Left lung (tissue), 10 donors: ENCODE data around the gene SLC4A11. TPM values are rescaled to one million over a fixed set of nuclear protein-coding genes. Genes with fewer than 3 reads are reported as not detected.

Experiments
- ATAC-seq: fragments of 200-7000 bp; cut with Tn5 transposase; one replicate; pipeline ENCODE4 v1.9.1; 2020; ENCODE audit warnings: moderate library complexity
- DNase-seq, 4 donors: peaks; one replicate each; pipeline ENCODE4 v3.0.0-alpha.2; 2013 to 2020
- H3K27ac ChIP-seq, 2 donors: fragments of 200-600 bp; sonication (generic) in 1 of 2; one replicate each; pipeline versions ENCODE4 v1.5.0 to v1.8.0; 2020 to 2021
- H3K27me3 ChIP-seq, 2 donors: fragments of 200-600 bp; sonication (generic) in 1 of 2; one replicate each; pipeline versions ENCODE4 v1.5.0 to v1.8.0; 2020 to 2021
- H3K36me3 ChIP-seq, 2 donors: fragments of 200-600 bp; sonication (generic) in 1 of 2; one replicate each; pipeline versions ENCODE4 v1.5.0 to v1.8.0; 2020 to 2021
- H3K4me1 ChIP-seq, 2 donors: fragments of 200-600 bp; one replicate each; pipeline ENCODE4 v1.8.0; 2021
- H3K4me3 ChIP-seq, 2 donors: fragments of 200-600 bp; sonication (generic) in 1 of 2; one replicate each; pipeline versions ENCODE4 v1.5.0 to v1.8.0; 2020 to 2021; ENCODE audit warnings: mild to moderate bottlenecking in 1 of 2
- H3K9me3 ChIP-seq, 2 donors: fragments of 200-600 bp; sonication (generic) in 1 of 2; one replicate each; pipeline versions ENCODE4 v1.5.0 to v1.8.0; 2020 to 2021
- intact Hi-C, 2 donors: fragments of 100-400 bp; cut with DNase I; formaldehyde crosslinking; loops; one replicate each; pipeline versions ENCODE4 v1.11.2 to v1.14.2; 2022
- polyA plus RNA-seq, 6 donors: library from polyadenylated mRNA; unstranded; fragments of 120-200 nt; gene quantifications; one replicate each; pipeline ENCODE4 v1.2.1, GENCODE V29; 2013; ENCODE audit not compliant: insufficient read length in 6 of 6
- total RNA-seq, 2 donors: library from RNA; stranded (reverse); fragmentation: NEBNext Ultra II Directional; extraction: Animal tissue kit (Norgen Biotek cat#: 25700); gene quantifications; one replicate each; pipeline ENCODE4 v1.2.1, GENCODE V29; 2021
- TF ChIP-seq, protein P1 (sequence below), 2 donors: fragments of 200-600 bp; sonication (generic) in 1 of 2; IDR thresholded peaks; one replicate each; pipeline versions ENCODE4 v1.5.0 to v1.8.0; 2021; ENCODE audit warnings: antibody characterized with exemption in 2 of 2
- donor health status: DM: no; HTN: yes; CAD: no.
- donor health status: DM: no; HTN: no; CAD: no.

The SLC4A11 gene
- total and polyA plus RNA-seq, 8 donors: 0.44 to 4.8 (median 0.96) TPM

DNA sequence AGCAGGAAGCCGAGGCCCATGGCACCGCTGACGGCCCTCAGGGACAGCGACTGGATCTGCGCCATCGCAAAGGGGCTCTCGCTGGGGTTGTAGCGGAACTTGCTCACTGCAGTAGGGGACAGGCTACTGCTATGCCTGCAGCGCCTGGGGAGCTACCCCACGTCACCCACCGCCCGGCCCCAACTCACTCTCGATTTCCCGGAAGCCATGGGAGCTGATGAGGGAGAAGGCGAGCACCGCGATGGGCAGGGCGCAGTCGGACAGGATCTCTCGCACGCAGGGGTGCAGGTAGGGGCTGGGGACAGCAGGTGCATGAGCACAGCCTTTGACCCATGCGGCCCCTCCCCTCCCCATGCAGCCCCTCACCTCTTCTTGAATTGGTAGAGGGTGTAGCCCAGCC, 9.8 kb downstream of the SLC4A11 start:
- Histone ChIP-seq H3K27ac (no peak overlapping the region), H3K36me3 (peaks cover 0 to 9% of the 10 kb centered on the region in 2 donors), H3K4me3 (no peak overlapping the region), H3K9me3 (no peaks in the 10 kb centered on the region), H3K4me1 (no peaks in the 10 kb centered on the region), H3K27me3 (no peaks in the 10 kb centered on the region)
- intact Hi-C loops: no loop called here
- TF ChIP-seq, protein P1, sequence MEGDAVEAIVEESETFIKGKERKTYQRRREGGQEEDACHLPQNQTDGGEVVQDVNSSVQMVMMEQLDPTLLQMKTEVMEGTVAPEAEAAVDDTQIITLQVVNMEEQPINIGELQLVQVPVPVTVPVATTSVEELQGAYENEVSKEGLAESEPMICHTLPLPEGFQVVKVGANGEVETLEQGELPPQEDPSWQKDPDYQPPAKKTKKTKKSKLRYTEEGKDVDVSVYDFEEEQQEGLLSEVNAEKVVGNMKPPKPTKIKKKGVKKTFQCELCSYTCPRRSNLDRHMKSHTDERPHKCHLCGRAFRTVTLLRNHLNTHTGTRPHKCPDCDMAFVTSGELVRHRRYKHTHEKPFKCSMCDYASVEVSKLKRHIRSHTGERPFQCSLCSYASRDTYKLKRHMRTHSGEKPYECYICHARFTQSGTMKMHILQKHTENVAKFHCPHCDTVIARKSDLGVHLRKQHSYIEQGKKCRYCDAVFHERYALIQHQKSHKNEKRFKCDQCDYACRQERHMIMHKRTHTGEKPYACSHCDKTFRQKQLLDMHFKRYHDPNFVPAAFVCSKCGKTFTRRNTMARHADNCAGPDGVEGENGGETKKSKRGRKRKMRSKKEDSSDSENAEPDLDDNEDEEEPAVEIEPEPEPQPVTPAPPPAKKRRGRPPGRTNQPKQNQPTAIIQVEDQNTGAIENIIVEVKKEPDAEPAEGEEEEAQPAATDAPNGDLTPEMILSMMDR (IDR thresholded peaks at IDR 0.05): no peak
- no peak for DNase-seq
- ATAC-seq: no peak

DNA sequence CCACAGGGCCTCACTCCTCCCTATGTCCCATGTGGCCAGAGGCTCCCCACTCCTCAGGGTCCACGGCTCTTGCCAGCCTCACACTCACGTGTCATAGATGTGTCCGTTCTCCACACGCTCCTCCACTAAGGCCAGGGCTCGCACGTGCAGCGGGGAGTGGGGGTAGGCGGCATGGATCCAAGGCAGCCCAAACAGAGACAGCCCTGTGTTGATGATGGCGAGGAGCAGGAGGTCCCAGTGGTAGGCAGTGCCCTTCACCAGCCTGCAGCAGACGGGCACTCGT, 10.3 kb downstream of the SLC4A11 start:
- intact Hi-C loops: no loop called here
- Histone ChIP-seq H3K27ac (no peak overlapping the region), H3K4me1 (no peaks in the 10 kb centered on the region), H3K9me3 (no peaks in the 10 kb centered on the region), H3K4me3 (no peak overlapping the region), H3K27me3 (no peaks in the 10 kb centered on the region), H3K36me3 (peaks cover 0 to 14% of the 10 kb centered on the region in 2 donors)
- TF ChIP-seq, protein P1 (IDR thresholded peaks at IDR 0.05): no peak
- DNase-seq: no peak
- no peak for ATAC-seq

DNA sequence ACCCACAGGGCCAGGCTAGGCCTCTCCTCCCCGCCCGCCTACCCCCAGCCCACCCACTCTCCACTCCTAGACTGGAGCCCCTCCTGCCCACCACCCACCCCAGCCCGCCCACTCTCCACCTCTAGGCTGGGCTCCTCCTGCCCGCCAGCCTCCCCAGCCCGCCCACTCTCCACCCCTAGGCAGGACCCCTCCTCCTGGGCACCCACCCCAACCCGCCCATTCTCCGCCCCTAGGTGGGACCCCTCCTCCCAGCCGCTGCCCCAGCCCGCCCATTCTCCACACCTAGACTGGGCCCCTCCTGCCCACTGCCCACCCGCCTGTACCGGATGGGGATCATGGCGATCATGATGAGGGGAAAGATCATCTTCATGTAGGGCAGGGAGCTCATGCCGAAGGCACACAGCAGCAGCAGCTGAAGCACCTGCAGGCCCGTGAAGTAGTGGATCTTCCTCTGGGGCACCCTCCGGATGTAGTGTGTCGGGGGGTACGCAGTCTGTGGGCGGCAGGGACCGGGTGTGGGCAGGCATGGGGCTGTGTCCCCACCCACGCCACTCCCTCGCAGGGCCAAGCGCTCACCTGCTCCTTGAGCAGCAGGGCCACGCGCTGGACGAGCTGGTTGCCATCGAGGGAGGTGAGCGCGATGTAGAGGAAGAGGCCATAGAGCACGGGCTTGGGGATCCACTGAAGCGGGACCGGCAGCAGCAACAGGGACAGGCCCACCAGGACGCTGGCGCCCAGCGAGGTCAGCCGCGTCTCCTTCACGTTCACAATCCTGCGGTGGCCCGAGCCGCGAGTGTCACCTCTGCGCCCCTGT, 10.8 kb downstream of the SLC4A11 start:
- DNase-seq (no peak), ATAC-seq (no peak)
- no peaks in the 10 kb centered on the region for H3K9me3 ChIP-seq
- H3K27me3 ChIP-seq: no peaks in the 10 kb centered on the region
- no peak overlapping the region for H3K27ac ChIP-seq
- no peak overlapping the region for H3K4me3 ChIP-seq
- peaks cover 0 to 20% of the 10 kb centered on the region in 2 donors for H3K36me3 ChIP-seq
- no peaks in the 10 kb centered on the region for H3K4me1 ChIP-seq
- TF ChIP-seq, protein P1 (IDR thresholded peaks at IDR 0.05): no peak
- intact Hi-C loops: no loop called here

DNA sequence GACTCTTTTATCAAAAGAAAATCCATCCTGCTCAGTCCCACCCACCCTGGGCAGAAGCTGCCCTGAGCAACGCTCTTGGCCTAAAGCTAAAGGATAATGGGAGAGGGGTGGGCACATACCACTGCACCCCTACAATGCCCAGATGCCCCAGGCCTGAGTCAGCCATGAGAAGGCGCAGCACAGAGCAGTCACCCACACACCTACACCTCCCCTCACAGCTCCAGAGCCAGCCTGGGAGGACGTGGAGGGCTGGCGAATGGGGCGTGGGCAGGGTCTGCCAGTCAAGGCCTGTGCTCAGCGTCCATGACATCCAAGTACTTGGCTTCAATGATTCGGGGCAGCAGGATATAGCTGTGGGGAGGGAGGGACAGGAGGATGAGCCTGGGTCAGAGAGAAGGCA, 11.5 kb downstream of the SLC4A11 start:
- H3K4me1 ChIP-seq: no peaks in the 10 kb centered on the region
- intact Hi-C loops: no loop called here
- H3K4me3 ChIP-seq: no peak overlapping the region
- TF ChIP-seq, protein P1 (IDR thresholded peaks at IDR 0.05): no peak
- H3K27me3 ChIP-seq: no peaks in the 10 kb centered on the region
- H3K36me3 ChIP-seq: peaks cover 0 to 26% of the 10 kb centered on the region in 2 donors
- H3K9me3 ChIP-seq: no peaks in the 10 kb centered on the region
- no peak overlapping the region for H3K27ac ChIP-seq
- no peak for DNase-seq
- ATAC-seq: no peak

DNA sequence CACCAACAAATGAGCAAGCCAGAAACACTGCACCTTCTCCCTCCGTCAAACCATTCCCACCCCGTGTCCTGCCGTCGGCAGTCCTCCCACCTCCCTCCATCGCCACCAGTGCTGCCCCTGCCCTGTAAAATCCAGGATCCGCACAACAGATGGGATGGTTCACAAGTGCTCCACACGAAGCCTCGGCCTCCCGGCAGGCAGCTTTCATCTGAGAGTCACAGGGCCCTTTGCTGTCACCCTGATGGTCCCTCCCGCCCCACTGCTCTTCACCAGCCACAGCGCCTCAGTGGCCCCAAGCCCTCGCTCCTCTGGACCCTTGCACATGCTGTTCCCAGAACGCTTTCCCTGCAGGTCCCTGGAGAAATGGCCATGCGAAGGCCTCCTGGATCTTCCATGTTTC, 12.1 kb downstream of the SLC4A11 start:
- peaks cover 0 to 32% of the 10 kb centered on the region in 2 donors for H3K36me3 ChIP-seq
- TF ChIP-seq, protein P1 (IDR thresholded peaks at IDR 0.05): no peak
- DNase-seq: peak in 1 of 4 donors; percentile 67
- H3K27me3 ChIP-seq: no peaks in the 10 kb centered on the region
- no peak overlapping the region for H3K4me3 ChIP-seq
- H3K27ac ChIP-seq: no peak overlapping the region
- H3K4me1 ChIP-seq: no peaks in the 10 kb centered on the region
- H3K9me3 ChIP-seq: no peaks in the 10 kb centered on the region
- intact Hi-C loops: no loop called here
- no peak for ATAC-seq
